Central memory CD8-positive, alpha-beta T cell (primary cell): ENCODE measurements around the gene MIA2.

ENCODE experiments used
- ATAC-seq: fragments of 150-1000 bp; cut with Tn5 transposase; replicated peaks from 2 replicates; pipeline ENCODE4 v1.10.0; 2022; ENCODE audit warnings: mild to moderate bottlenecking, moderate FRiP score, moderate number of reproducible peaks; ENCODE audit not compliant: poor library complexity, severe bottlenecking; ENCODE audit errors: extremely low read depth
- DNase-seq, 2 donors: peaks; one replicate each; pipeline ENCODE4 v3.0.0; 2021; ENCODE audit warnings: low spot score in 2 of 2
- H3K27ac Mint-ChIP-seq: one replicate; pipeline ENCODE4 v1.8.0; 2022; ENCODE audit warnings: low read depth, mild to moderate bottlenecking, moderate library complexity, mixed read lengths
- H3K27me3 Mint-ChIP-seq: one replicate; pipeline ENCODE4 v1.8.0; 2022; ENCODE audit warnings: mixed read lengths
- H3K36me3 Mint-ChIP-seq: one replicate; pipeline ENCODE4 v1.8.0; 2022; ENCODE audit warnings: mild to moderate bottlenecking, moderate library complexity, mixed read lengths; ENCODE audit not compliant: insufficient read depth
- H3K4me1 Mint-ChIP-seq: one replicate; pipeline ENCODE4 v1.8.0; 2022; ENCODE audit warnings: mixed read lengths
- H3K4me3 Mint-ChIP-seq: one replicate; pipeline ENCODE4 v1.8.0; 2022; ENCODE audit warnings: mild to moderate bottlenecking, moderate library complexity, mixed read lengths
- H3K9me3 Mint-ChIP-seq: one replicate; pipeline ENCODE4 v1.8.0; 2022; ENCODE audit warnings: mixed read lengths

MIA2 gene

GRCh38 chr14:39366460-39367386 lies 133.0 kb downstream of the MIA2 start:
- no peaks in the 10 kb centered on the region for H3K27me3 Mint-ChIP-seq
- DNase-seq, result no peak
- H3K9me3 Mint-ChIP-seq, result peaks cover 14% of the 10 kb centered on the region
- H3K4me1 Mint-ChIP-seq, result peaks cover 8% of the 10 kb centered on the region
- no peak for ATAC-seq
- no peak overlapping the region for H3K4me3 Mint-ChIP-seq
- H3K27ac Mint-ChIP-seq, result no peak overlapping the region
- peaks cover 16% of the 10 kb centered on the region for H3K36me3 Mint-ChIP-seq

- DNase-seq (no peak), ATAC-seq (no peak)
- peaks cover 15% of the 10 kb centered on the region for H3K36me3 Mint-ChIP-seq
- no peaks in the 10 kb centered on the region for H3K27me3 Mint-ChIP-seq
- H3K4me3 Mint-ChIP-seq, result no peak overlapping the region
- H3K4me1 Mint-ChIP-seq, result peaks cover 5% of the 10 kb centered on the region
- peaks cover 14% of the 10 kb centered on the region for H3K9me3 Mint-ChIP-seq
- H3K27ac Mint-ChIP-seq, result peak overlapping the region; percentile 8
Measured at GRCh38 chr14:39367387-39367751, 133.7 kb downstream of the MIA2 start.

GRCh38 chr14:39368261-39368959 lies 134.7 kb downstream of the MIA2 start:
- Mint-ChIP-seq H3K36me3 (peaks cover 13% of the 10 kb centered on the region), H3K27me3 (no peaks in the 10 kb centered on the region), H3K4me1 (no peaks in the 10 kb centered on the region), H3K9me3 (peaks cover 13% of the 10 kb centered on the region), H3K27ac (peak overlapping the region; percentile 8), H3K4me3 (no peak overlapping the region)
- DNase-seq (no peak), ATAC-seq (no peak)

- Mint-ChIP-seq H3K4me1 (no peaks in the 10 kb centered on the region), H3K9me3 (peaks cover 9% of the 10 kb centered on the region), H3K4me3 (no peak overlapping the region), H3K27ac (no peak overlapping the region), H3K36me3 (peaks cover 10% of the 10 kb centered on the region), H3K27me3 (no peaks in the 10 kb centered on the region)
- DNase-seq, result no peak
- no peak for ATAC-seq
Measured at GRCh38 chr14:39369029-39369428, 135.3 kb downstream of the MIA2 start.

GRCh38 chr14:39370415-39370814 lies 136.7 kb downstream of the MIA2 start:
- H3K27me3 Mint-ChIP-seq, result no peaks in the 10 kb centered on the region
- no peaks in the 10 kb centered on the region for H3K4me1 Mint-ChIP-seq
- no peak for ATAC-seq
- H3K9me3 Mint-ChIP-seq, result peaks cover 6% of the 10 kb centered on the region
- DNase-seq, result no peak
- H3K36me3 Mint-ChIP-seq, result peaks cover 9% of the 10 kb centered on the region
- no peak overlapping the region for H3K27ac Mint-ChIP-seq
- H3K4me3 Mint-ChIP-seq, result no peak overlapping the region

- Mint-ChIP-seq H3K36me3 (peaks cover 7% of the 10 kb centered on the region), H3K27me3 (no peaks in the 10 kb centered on the region), H3K4me3 (no peak overlapping the region), H3K9me3 (no peaks in the 10 kb centered on the region), H3K4me1 (no peaks in the 10 kb centered on the region), H3K27ac (no peak overlapping the region)
- ATAC-seq, result no peak
- DNase-seq, result no peak
Measured at GRCh38 chr14:39372656-39373055, 138.9 kb downstream of the MIA2 start.

GRCh38 chr14:39374851-39375250 lies 141.1 kb downstream of the MIA2 start:
- H3K36me3 Mint-ChIP-seq, result peaks cover 9% of the 10 kb centered on the region
- H3K27me3 Mint-ChIP-seq, result no peaks in the 10 kb centered on the region
- H3K27ac Mint-ChIP-seq, result no peak overlapping the region
- no peak for ATAC-seq
- no peak for DNase-seq
- H3K4me1 Mint-ChIP-seq, result no peaks in the 10 kb centered on the region
- no peak overlapping the region for H3K4me3 Mint-ChIP-seq
- H3K9me3 Mint-ChIP-seq, result no peaks in the 10 kb centered on the region

GRCh38 chr14:39376667-39377403 lies 143.1 kb downstream of the MIA2 start:
- H3K9me3 Mint-ChIP-seq, result no peaks in the 10 kb centered on the region
- peaks cover 3% of the 10 kb centered on the region for H3K36me3 Mint-ChIP-seq
- ATAC-seq (no peak), DNase-seq (no peak)
- H3K27ac Mint-ChIP-seq, result no peak overlapping the region
- no peaks in the 10 kb centered on the region for H3K27me3 Mint-ChIP-seq
- H3K4me3 Mint-ChIP-seq, result no peak overlapping the region
- peaks cover 3% of the 10 kb centered on the region for H3K4me1 Mint-ChIP-seq

GRCh38 chr14:39381366-39381765 lies 147.7 kb downstream of the MIA2 start:
- no peak overlapping the region for H3K27ac Mint-ChIP-seq

GRCh38 chr14:39382463-39382862 lies 148.7 kb downstream of the MIA2 start:
- ATAC-seq, result no peak
- DNase-seq, result no peak
- peaks cover 29% of the 10 kb centered on the region for H3K4me1 Mint-ChIP-seq
- no peaks in the 10 kb centered on the region for H3K9me3 Mint-ChIP-seq
- H3K36me3 Mint-ChIP-seq, result peaks cover 6% of the 10 kb centered on the region
- H3K27me3 Mint-ChIP-seq, result no peaks in the 10 kb centered on the region
- H3K4me3 Mint-ChIP-seq, result no peak overlapping the region
- no peak overlapping the region for H3K27ac Mint-ChIP-seq

More at GRCh38 chr14:39381366-39381765, 147.7 kb downstream of the MIA2 start:
- H3K4me3 Mint-ChIP-seq, result no peak overlapping the region
- no peaks in the 10 kb centered on the region for H3K9me3 Mint-ChIP-seq
- ATAC-seq (no peak), DNase-seq (no peak)
- H3K36me3 Mint-ChIP-seq, result peaks cover 6% of the 10 kb centered on the region
- H3K27me3 Mint-ChIP-seq, result no peaks in the 10 kb centered on the region
- peaks cover 29% of the 10 kb centered on the region for H3K4me1 Mint-ChIP-seq

- Mint-ChIP-seq H3K36me3 (peaks cover 6% of the 10 kb centered on the region), H3K9me3 (no peaks in the 10 kb centered on the region), H3K4me1 (peaks cover 29% of the 10 kb centered on the region), H3K4me3 (peak overlapping the region; percentile 14), H3K27ac (peak overlapping the region; percentile 24), H3K27me3 (no peaks in the 10 kb centered on the region)
- no peak for DNase-seq
- ATAC-seq, result peak; percentile 81
Measured at GRCh38 chr14:39383026-39383660, 149.4 kb downstream of the MIA2 start.

GRCh38 chr14:39383741-39384140 lies 150.0 kb downstream of the MIA2 start:
- Mint-ChIP-seq H3K4me1 (peaks cover 29% of the 10 kb centered on the region), H3K27ac (peak overlapping the region; percentile 24), H3K4me3 (peak overlapping the region; percentile 14), H3K36me3 (peaks cover 8% of the 10 kb centered on the region), H3K9me3 (no peaks in the 10 kb centered on the region), H3K27me3 (no peaks in the 10 kb centered on the region)
- no peak for ATAC-seq
- DNase-seq, result no peak
